Measurements from ENCODE around the gene ICAM4.
"Not testable (repeated sequence)": the region's sequence is repeated elsewhere in the genome, so short reads cannot be mapped to it uniquely, and the experiment has no call there.

The ICAM4 gene

DNA sequence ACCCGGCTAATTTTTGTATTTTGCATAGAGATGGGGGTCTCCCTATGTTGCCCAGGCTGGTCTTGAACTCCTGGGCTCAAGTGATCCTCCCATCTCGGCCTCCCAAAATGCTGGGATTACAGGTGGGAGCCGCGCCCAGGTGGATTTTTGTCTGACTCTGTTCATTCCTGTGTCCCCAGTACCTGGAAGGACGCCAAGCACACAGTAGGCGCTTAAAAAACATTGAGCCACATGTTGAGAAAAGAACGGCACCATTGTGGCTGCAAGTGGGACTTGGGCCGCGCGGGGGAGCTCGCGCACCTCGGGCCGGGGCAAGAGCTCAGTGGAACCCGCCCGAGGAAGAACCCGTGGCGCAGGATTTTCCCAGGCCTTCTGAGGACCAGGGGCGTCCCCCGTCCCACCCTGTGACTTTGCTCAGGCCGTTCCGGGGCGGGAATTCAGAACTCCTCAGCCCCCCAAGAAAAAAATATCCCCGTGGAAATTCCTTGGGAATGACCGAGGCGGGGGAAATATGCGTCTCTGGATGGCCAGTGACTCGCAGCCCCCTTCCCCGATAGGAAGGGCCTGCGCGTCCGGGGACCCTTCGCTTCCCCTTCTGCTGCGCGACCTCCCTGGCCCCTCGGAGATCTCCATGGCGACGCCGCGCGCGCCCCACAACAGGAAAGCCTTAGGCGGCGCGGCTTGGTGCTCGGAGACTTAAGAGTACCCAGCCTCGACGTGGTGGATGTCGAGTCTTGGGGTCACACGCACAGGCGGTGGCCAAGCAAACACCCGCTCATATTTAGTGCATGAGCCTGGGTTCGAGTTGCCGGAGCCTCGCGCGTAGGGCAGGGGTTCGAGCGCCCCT is 17.2 kb upstream of the ICAM4 start:
- no peak for DNase-seq (ENCODE audit: low read depth)

DNA sequence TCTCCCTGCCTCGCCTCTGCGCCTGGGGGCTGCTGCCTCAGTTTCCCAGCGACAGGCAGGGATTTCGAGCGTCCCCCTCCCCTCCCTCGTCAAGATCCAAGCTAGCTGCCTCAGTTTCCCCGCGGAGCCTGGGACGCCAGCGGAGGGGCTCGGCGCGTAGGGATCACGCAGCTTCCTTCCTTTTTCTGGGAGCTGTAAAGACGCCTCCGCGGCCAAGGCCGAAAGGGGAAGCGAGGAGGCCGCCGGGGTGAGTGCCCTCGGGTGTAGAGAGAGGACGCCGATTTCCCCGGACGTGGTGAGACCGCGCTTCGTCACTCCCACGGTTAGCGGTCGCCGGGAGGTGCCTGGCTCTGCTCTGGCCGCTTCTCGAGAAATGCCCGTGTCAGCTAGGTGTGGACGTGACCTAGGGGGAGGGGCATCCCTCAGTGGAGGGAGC is 16.6 kb upstream of the ICAM4 start:
- DNase-seq (ENCODE audit: low read depth), result no peak

DNA sequence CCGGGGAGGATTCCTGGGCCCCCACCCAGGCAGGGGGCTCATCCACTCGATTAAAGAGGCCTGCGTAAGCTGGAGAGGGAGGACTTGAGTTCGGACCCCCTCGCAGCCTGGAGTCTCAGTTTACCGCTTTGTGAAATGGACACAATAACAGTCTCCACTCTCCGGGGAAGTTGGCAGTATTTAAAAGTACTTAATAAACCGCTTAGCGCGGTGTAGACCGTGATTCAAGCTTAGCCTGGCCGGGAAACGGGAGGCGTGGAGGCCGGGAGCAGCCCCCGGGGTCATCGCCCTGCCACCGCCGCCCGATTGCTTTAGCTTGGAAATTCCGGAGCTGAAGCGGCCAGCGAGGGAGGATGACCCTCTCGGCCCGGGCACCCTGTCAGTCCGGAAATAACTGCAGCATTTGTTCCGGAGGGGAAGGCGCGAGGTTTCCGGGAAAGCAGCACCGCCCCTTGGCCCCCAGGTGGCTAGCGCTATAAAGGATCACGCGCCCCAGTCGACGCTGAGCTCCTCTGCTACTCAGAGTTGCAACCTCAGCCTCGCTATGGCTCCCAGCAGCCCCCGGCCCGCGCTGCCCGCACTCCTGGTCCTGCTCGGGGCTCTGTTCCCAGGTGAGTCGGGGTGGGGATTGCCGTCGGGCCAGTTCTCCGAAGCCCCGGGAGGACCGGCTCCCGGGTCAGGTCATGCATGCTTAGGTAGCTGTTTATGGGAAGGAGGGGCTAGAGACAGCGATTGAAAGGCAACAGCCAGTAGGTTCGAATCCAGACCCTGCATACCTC is 15.9 kb upstream of the ICAM4 start, which contains the start of gene ICAM1:
Gene ICAM1, plus strand, starts transcription at position 505 of the 779 bp plus-strand sequence. Its CDS starts 40 bp downstream, at position 545.
- DNase-seq (ENCODE audit: low read depth), result no peak

DNA sequence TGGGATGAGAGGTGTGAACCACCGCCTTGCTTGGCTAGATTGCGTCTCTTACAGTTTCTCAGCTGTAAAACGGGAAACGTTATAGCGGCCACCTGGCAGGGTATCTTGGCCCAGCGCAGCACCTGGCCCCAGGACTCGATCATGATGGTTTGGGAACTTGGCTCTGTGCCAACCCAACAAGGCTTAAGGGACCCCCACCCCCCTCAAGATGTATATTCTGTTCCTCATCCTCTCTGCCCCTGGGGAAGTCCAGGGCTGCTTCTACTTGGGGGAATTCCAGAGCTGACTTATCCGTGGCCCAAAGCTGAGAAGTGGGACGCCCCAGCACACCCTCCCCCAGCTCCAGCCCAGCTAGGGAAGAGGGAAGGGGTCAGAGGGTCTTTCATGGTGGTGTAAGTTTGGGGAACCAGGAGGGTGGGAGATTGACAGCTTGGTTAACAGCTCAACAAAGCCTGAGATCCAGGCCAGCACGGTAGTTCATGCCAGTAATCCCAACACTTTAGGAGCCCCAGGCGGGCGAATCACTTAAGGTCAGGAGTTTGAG is 15.1 kb upstream of the ICAM4 start:
- DNase-seq (ENCODE audit: low read depth), result no peak

DNA sequence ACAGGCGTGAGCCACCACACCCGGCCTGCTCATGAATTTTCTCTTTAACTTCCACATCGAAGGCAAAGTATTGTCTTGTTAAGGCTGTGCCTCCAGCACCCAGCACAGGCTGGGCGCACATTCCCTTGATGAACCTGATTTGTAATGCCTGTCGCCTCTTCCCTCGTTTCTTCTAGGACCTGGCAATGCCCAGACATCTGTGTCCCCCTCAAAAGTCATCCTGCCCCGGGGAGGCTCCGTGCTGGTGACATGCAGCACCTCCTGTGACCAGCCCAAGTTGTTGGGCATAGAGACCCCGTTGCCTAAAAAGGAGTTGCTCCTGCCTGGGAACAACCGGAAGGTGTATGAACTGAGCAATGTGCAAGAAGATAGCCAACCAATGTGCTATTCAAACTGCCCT is 12.2 kb upstream of the ICAM4 start:
- no peak for DNase-seq (ENCODE audit: low read depth)

DNA sequence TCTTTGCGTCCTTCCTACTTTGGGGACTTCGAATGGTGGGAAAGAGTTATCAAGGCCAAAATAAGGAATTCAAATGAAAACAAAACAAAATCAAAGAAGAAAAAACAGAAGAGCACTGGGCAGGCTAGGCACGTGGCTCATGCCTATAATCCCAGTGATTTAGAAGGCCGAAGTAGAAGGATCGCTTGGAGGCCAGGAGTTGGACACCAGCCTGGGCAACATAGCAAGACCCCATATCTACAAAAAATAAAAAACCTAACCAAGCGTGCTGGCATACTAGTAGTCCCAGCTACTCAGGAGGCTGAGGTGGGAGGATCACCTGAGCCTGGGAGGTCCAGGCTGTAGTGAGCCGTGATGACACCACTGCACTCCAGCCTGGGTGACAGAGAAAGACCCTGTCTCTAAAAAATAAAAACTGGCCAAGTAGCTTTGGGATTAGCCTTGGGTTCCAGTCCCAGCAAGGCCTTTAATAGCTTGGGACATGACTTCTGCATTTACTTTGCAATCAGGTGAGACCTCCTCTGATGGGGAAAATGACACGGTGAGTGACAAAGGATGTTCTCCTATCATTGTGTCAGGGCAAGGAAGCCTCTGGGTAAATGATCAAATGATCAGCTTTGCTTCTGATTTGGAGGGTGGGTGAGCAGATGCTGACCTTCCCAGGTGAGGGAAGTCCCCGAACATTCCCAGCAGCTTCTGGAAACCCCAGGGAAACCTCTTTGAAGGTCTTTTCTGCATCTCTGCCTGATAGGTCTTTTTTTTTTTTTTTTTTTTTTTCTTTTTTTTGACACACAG is 8.8 kb upstream of the ICAM4 start:
- DNase-seq (ENCODE audit: low read depth), result no peak

DNA sequence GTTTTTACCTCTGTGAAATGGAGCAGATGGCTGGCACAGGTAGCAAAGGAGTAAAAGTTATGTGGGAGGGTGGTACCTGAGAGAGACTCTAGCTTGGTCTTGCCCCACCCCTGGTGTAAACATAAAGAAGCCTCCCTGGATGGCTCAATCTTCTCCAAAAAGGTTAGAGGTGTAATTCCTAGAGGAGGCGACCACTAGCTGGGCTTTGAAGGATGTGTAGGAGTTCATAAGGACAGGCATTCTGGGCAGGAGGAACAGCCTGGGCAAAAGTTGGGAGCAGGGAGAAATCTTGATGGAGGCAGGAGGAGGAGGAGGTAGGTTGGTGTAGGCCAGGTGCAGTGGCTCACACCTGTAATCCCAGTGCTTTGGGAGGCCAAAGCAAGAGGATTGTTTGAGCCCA is 7.8 kb upstream of the ICAM4 start:
- DNase-seq (ENCODE audit: low read depth), result no peak

DNA sequence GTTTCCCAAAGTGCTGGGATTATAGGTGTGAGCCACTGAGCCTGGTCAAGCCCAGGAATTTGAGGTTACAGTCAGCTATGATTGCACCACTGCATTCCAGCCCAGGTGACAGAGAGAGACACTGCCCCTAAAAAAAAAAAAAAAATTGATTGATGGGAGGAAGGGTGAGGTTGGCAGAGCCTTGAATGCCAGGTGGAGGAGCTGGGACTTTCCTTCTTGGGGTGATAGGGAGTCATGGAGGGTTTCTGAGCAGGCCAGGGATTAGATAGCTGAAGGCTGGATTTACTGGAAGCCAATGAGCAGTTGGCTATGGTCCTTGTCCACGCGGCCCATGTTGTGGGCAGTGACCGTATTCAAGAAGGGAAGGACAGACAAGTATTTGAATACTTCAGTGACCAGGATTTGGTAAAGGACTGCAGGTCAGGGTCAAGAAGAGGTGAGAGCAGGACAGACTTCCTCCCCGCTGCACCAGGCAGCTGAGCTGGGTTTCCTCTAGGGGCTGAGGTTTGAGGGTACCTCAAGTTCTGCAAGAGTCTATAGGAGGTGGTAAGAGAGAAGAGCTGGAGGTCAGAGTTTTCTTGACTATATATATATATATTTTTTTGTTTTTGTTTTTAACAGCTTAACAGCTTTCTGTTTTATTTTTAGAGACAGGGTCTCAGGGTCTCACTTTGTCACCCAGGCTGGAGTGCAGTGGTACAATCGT is 6.9 kb upstream of the ICAM4 start:
- DNase-seq (ENCODE audit: low read depth), result no peak

DNA sequence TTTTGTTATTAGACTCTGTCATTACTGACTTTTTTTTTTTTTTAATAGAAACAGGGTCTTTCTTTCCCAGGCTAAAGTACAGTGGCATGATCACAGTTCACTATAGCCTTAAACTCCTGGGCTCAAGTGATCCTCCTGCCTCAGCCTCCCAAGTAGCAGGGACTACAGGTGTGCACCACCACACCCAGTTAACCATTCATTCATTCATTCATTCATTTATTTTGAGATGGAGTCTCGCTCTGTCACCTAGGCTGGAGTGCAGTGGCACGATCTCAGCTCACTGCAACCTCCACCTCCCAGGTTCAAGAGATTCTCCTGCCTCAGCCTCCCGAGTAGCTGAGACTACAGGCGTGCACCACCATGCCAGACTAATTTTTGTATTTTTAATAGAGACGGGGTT is 4.7 kb upstream of the ICAM4 start:
- DNase-seq (ENCODE audit: low read depth), result not testable (repeated sequence)

DNA sequence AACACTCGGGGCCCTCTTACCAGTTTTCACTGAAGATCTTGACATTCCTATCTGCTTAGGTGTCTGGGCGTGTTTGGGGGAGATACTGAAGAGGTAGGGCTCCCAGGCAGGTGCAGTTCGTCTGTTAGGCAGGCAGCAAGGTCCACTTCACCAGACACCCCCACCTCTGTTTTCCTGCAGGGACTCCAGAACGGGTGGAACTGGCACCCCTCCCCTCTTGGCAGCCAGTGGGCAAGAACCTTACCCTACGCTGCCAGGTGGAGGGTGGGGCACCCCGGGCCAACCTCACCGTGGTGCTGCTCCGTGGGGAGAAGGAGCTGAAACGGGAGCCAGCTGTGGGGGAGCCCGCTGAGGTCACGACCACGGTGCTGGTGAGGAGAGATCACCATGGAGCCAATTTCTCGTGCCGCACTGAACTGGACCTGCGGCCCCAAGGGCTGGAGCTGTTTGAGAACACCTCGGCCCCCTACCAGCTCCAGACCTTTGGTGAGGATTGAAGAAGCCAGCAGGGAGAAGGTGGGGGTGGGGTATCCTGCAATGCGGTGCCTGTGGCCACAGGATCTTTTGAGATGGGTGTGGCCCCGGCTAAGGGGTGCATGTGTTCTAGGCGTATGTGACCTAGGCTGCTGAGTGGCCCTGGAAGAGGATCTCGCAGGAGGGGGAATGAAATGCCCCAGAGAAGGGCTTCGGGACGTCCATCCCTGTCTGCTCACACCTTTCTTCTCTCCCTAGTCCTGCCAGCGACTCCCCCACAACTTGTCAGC is 3.3 kb upstream of the ICAM4 start:
- DNase-seq (ENCODE audit: low read depth), result no peak

DNA sequence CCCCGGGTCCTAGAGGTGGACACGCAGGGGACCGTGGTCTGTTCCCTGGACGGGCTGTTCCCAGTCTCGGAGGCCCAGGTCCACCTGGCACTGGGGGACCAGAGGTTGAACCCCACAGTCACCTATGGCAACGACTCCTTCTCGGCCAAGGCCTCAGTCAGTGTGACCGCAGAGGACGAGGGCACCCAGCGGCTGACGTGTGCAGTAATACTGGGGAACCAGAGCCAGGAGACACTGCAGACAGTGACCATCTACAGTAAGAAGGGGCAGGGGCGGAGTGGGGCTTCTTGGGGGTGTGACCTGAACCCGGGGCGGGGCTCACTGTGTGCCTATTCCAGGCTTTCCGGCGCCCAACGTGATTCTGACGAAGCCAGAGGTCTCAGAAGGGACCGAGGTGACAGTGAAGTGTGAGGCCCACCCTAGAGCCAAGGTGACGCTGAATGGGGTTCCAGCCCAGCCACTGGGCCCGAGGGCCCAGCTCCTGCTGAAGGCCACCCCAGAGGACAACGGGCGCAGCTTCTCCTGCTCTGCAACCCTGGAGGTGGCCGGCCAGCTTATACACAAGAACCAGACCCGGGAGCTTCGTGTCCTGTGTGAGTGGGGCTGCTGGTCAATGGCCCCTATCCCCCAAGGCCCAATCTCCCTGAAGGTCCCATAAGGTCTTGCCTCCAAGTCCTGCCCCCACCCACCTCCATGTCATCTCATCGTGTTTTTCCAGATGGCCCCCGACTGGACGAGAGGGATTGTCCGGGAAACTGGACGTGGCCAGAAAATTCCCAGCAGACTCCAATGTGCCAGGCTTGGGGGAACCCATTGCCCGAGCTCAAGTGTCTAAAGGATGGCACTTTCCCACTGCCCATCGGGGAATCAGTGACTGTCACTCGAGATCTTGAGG is 2.4 kb upstream of the ICAM4 start:
- no peak for DNase-seq (ENCODE audit: low read depth)

DNA sequence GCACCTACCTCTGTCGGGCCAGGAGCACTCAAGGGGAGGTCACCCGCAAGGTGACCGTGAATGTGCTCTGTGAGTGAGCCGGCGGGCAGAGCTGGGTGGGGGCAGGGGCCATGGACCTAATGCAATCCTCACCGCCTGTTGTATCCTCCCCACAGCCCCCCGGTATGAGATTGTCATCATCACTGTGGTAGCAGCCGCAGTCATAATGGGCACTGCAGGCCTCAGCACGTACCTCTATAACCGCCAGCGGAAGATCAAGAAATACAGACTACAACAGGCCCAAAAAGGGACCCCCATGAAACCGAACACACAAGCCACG is 1.8 kb upstream of the ICAM4 start:
- no peak for DNase-seq (ENCODE audit: low read depth)

DNA sequence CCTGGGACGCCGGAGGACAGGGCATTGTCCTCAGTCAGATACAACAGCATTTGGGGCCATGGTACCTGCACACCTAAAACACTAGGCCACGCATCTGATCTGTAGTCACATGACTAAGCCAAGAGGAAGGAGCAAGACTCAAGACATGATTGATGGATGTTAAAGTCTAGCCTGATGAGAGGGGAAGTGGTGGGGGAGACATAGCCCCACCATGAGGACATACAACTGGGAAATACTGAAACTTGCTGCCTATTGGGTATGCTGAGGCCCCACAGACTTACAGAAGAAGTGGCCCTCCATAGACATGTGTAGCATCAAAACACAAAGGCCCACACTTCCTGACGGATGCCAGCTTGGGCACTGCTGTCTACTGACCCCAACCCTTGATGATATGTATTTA is 1.4 kb upstream of the ICAM4 start:
- no peak for DNase-seq (ENCODE audit: low read depth)

DNA sequence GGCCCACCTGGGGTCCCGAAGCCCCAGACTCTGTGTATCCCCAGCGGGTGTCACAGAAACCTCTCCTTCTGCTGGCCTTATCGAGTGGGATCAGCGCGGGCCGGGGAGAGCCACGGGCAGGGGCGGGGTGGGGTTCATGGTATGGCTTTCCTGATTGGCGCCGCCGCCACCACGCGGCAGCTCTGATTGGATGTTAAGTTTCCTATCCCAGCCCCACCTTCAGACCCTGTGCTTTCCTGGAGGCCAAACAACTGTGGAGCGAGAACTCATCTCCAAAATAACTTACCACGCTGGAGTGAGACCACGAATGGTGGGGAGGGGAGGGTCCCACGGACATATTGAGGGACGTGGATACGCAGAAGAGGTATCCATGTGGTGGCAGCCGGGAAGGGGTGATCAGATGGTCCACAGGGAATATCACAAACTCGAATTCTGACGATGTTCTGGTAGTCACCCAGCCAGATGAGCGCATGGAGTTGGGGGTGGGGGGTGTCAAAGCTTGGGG is 2.0 kb downstream of the ICAM4 start:
- DNase-seq (ENCODE audit: low read depth), result peak; percentile 66

DNA sequence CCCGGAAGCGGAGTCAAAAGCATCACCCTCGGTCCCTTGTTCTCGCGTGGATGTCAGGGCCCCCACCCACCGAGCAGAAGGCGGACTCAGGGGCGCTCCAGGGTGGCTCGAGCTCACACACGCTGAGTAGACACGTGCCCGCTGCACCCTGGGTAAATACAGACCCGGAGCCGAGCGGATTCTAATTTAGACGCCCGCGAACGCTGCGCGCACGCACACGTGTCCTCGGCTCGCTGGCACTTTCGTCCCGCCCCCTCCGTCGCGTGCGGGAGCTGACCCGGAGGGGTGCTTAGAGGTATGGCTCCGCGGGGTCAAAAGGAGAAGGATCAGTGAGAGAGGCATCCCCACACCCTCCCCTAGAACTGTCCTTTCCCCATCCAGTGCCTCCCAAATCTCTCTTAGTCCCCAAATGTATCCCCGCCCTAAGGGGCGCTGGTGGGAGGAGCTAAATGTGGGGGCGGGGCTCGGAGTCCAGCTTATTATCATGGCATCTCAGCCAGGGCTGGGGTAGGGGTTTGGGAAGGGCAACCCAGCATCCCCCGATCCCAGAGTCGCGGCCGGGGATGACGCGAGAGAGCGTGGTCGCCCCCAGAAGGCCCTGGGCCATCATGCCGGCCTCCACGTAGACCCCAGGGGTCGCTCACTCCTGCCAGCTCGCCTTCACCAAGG is 2.5 kb downstream of the ICAM4 start:
- DNase-seq (ENCODE audit: low read depth), result peak; percentile 79

DNA sequence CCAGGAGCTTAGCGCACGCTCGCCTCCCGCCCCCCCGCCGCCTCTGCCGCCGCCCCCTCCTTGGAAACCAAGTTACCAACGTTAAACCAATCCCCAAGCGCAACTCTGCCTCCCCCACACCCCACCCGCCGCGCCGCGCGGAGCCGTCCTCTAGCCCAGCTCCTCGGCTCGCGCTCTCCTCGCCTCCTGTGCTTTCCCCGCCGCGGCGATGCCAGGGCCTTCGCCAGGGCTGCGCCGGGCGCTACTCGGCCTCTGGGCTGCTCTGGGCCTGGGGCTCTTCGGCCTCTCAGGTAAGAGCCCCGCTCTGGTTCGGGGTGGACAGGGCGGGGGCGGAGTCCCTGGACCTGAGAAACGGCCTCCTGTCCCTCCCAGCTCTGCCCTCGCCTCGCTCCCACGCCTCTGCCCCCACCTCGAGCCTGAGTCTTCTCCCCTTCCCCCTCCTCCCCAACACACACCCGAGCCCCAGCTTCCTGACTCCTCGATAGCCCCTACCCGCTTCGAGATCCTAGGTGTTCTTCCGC is 3.1 kb downstream of the ICAM4 start, which contains the start of gene ICAM5:
Gene ICAM5, plus strand, starts transcription at position 117 of the 521 bp plus-strand sequence. Its CDS starts 92 bp downstream, at position 209.
- peak; percentile 31 for DNase-seq (ENCODE audit: low read depth)

DNA sequence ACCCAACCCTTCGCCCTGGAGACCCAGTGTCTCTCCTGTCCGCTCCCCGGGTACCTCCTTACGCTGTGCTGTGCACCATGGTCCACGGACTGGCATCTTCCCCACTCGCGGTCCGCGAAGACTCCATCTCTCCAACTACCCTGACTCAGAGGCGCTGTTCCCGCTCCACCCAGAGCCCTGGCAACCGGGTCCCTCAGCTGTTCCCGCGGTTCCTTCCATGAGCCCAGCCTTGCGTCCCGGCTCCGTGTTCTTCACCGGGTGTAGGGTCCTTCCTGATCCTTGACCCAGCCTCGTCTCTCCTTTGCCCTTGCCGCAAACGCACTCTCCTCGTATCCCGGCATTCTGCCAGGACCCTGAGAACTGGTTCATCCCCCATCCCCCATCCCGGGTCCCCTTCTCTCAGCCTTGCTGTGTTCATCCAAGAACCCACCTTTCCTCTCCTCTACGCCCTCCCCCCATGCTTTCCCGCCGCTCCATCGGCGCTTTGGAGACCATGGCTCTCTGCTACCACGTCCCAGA is 3.7 kb downstream of the ICAM4 start:
- no peak for DNase-seq (ENCODE audit: low read depth)

DNA sequence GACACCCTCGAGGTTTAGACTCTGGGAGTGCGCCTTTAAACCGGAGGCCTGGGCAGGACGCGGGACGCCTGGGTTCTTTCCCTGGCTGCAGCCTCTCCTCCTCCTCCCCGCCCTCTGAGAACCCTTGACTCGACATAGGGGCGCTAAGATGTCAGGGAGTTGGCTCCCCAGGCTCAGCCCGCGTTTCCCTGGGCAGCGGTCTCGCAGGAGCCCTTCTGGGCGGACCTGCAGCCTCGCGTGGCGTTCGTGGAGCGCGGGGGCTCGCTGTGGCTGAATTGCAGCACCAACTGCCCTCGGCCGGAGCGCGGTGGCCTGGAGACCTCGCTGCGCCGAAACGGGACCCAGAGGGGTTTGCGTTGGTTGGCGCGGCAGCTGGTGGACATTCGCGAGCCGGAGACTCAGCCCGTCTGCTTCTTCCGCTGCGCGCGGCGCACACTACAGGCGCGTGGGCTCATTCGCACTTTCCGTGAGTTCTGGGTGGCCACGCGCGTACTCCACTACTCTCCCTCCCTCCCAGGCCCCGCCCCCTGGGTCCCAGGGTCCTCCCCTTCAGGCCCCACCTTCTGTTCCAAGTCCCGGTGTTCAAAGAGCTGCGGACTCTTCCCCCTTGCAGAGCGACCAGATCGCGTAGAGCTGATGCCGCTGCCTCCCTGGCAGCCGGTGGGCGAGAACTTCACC is 4.3 kb downstream of the ICAM4 start:
- no peak for DNase-seq (ENCODE audit: low read depth)

Measured in HS-27A (cell line).